HG02870 (cell line): ENCODE data around the gene ACP4.
A peak's percentile ranks its signal among the peaks of the same experiment; 100 is the strongest.
"Not testable (repeated sequence)": the region's sequence is repeated elsewhere in the genome, so short reads cannot be mapped to it uniquely, and the experiment has no call there.

Experiments
- ATAC-seq: cut with Tn5 transposase; IDR thresholded peaks from one replicate; pipeline ENCODE4 v1.9.1; 2021; ENCODE audit warnings: mild to moderate bottlenecking, moderate library complexity; ENCODE audit not compliant: unreplicated experiment

The ACP4 gene

DNA sequence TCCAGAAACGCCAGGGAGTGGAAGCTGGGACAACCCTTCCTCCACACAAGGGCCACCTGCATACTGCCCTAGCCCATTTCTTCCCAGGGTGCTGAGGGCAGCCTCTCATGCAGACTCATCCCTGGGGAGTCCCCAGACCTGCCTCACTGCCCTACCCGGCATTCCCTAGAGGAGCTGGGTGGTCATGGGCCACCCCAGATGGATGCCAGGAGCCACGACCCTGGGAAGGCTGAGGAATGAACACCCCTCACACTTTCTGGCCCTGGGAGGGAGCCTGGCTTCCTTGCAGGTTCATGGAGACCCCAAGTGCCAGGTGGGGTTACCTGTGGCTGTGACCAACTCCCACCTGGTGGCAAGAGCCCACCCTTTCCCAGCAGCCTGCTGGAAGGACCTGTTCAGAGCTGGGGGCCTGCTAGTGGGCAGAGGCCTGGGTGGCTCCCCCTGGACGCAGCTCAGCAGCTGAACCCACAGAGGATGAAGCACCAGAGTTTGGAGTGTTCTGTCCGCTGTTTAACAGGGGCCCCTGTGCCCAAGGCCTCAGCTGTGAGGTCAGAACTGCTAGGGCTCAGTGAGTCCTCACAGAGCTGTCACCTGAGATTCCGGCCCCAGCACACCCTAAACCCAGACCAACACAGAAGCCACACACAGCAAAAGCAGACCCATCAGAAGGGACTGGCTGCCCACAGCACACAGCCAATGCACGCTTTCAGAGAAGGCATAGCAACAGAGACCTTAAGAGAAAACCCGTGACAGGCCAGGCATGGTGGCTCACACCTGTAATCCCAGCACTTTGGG is 6.6 kb downstream of the ACP4 start:
- no peak for ATAC-seq

DNA sequence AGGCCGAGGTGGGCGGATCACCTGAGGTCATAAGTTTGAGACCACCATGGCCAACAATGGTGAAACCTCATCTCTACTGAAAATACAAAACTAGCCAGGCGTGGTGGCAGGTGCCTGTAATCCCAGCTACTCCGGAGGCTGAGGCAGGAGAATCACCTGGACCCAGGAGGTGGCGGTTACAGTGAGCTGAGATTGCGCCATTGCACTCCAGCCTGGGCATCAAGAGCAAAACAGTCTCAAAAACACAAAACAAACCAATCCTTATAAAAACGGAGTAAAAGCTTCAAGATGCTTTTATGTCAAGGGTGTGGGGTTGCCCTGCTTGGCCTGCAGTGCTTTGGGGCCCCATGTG is 7.2 kb downstream of the ACP4 start:
- no peak for ATAC-seq

- no peak for ATAC-seq
Observed at GRCh38 chr19:50797781-50798658, 7.8 kb downstream of the ACP4 start.

- no peak for ATAC-seq
Observed at GRCh38 chr19:50798659-50799546, 8.7 kb downstream of the ACP4 start.

- ATAC-seq, result no peak
Observed at GRCh38 chr19:50799547-50799851, 9.3 kb downstream of the ACP4 start.

DNA sequence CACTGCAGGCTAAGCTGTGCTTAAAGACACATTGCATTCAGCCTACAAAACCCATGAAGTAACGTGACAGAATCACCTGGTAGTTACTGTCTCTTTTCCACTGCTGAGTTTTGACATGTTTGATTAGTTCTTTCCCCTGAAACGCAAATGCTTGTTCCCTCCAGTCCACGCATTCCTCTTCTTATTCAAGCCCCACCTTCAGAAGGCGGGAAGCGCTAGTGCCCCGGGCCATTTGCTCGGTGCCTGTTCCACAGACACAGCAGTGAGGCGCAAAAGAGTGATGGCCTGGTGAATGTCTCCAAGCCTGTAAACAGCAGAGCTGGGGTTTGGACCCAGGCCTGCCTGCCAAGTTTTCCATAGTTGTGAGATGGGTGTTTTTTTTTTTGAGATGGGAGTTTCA is 10.9 kb downstream of the ACP4 start:
- ATAC-seq, result no peak

- ATAC-seq, result no peak
Observed at GRCh38 chr19:50803633-50804419, 13.6 kb downstream of the ACP4 start.

DNA sequence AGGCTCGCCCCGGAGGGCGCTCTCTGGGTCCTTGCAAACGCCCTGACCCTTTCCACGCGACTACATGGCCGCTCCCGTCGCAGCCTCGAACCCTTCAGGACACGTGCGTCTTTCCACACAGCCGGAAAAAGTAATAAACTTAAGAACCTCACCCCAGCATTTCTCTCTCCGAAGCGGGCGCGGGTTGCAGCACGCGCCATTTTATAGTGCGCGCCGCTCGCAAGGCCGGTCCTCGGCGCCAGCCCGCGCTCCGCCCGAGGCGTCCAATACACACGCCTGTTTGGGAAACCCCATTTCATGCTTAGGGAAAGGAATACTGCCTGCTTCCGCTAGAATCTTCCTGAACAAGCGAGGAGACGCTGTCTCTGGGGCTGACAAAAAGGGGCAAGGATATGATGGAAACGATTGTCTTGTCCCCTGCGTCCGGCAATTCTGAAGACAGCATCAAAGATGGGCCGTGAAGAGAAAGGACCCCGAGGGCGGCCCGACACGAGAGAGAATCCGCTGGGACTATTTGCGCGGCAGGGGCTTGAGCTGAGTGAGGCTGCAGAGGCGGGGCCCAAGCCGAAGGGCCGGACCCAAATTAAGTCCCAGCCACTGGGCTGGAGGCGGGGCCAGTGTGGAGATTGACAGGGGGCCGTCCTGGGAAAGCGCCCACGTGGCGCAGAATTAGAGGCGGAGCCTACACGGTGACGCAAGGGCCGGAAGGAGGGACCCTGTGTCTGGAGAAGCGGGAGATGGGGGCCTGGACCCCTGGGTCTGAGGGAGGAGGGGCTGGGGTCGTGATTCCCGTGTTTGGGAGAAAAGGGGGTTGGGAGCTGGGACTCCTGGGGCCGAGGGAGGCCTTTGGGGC is 14.4 kb downstream of the ACP4 start:
- ATAC-seq, result peak; percentile 89

DNA sequence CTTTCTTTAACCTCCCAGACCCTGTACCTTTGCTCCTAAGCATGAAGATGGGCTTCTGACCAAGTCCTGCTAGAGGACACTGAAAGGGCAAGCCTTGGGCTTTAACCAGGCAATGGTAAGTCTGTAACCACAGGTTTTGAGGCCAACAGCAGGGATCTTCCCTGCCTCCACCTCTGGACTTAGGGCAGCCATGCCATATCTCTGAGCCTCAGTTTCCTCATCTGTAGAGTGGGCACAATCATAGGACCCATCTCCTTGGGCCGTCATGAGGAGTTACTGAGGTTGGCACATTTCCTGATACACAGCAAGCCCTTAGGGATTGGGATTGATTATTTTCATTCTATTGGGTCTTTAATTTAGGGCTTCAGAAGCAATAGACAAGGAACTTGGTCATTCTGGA is 18.6 kb downstream of the ACP4 start:
- no peak for ATAC-seq

- not testable (repeated sequence) for ATAC-seq
Observed at GRCh38 chr19:50811622-50812238, 21.5 kb downstream of the ACP4 start.

DNA sequence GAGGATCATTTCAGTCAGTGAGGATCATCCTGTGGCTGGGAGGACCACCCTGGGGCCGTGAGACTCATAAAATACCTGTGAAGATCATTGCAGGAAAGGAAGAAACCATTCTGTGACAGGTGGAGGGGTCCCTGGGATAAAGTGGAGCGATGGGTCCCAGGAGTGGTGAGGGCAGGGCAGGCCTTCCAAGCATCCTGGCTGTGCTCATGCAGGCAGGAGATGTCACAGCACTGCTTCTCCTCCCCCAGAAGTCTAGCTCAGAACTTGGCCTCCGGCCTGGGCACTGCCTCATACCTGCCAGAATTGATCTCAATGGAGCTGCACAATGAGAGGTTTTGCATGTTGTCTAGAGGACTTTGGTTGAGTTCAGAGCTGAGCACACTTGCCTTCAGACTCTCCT is 22.3 kb downstream of the ACP4 start:
- no peak for ATAC-seq

DNA sequence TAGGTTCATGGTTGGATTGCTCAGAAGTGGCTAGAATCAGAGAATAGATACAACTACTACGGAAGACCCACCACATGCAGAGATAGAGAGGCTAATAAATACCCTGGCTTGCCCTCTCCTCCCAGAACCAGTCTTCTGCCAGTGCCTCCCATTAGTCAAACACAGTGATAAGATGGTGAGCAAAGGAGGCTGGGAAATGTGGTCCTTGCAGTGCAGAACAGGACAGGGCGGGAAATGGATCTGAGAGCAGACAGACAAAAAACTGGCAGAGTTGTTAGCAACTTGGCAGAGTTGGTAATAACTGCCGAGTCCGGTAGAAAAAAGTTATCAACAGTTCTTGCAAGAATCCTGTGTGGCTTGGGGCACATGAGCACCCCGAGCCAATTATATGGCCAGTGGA is 24.7 kb downstream of the ACP4 start:
- no peak for ATAC-seq

DNA sequence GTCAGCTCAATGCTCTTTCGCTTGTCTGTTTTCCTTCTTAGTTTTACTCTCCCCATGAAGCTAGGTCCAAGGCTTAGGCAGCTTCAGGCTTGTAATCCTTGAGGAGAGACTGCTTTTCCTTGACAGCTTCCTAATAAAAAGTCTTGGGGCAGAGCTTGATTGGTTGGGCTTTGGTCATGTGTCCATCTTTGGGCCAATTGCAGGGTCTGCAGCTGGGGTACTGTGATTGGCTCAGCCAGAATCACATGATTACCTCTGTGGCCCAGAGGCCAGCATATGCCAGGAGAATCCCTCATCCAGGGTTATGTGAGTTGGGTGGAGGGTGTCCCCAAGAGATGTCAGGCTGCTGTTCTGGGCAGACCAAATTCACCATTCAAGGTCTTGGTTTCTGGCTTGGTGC is 25.2 kb downstream of the ACP4 start:
- no peak for ATAC-seq

GRCh38 chr19:50817941-50818858 is 28.0 kb downstream of the ACP4 start:
- ATAC-seq, result peak; percentile 60

GRCh38 chr19:50818859-50819472 is 28.8 kb downstream of the ACP4 start:
- no peak for ATAC-seq

- no peak for ATAC-seq
Observed at GRCh38 chr19:50819636-50820035, 29.4 kb downstream of the ACP4 start.

DNA sequence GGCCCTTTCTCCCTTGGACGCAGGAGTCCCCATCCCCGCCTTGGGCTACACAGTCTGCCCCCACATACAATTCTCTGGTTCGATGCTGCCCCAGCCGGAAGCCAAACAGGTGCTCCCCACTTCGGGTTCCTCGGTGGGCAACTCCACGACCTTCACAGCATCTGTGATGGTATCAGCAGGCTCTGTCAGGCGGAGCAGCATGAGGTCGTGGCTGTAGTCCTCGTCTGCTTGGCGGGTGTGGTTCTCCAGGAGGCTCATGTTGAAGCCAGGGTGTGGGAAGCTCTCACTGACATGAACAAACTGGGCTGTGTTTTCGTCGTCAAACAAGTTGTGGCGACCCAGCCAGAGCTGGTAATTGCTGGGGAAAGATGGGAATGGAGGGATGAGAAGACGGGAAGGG is 29.9 kb downstream of the ACP4 start:
- no peak for ATAC-seq
